Fibroblast of lung (primary cell): Measurements from ENCODE around the gene ZBTB49.

Experiments
- EZH2 ChIP-seq: IDR thresholded peaks from 2 replicates; pipeline ENCODE4 v1.5.1; 2012; ENCODE audit warnings: low read length, control low read depth, mild to moderate bottlenecking; ENCODE audit errors: missing control alignments
- TF ChIP-seq, protein P1 (sequence below), 2 donors: IDR thresholded peaks in 1 of 2; conservative IDR thresholded peaks in 1 of 2; 1 replicate in 1 of 2; 2 replicates in 1 of 2; pipeline ENCODE4 v1.5.1; 2011 to 2012; ENCODE audit warnings: low read length in 2 of 2, control low read depth in 1 of 2, inconsistent platforms in 1 of 2, low read depth in 1 of 2, mild to moderate bottlenecking in 1 of 2

- TF ChIP-seq, protein P1, sequence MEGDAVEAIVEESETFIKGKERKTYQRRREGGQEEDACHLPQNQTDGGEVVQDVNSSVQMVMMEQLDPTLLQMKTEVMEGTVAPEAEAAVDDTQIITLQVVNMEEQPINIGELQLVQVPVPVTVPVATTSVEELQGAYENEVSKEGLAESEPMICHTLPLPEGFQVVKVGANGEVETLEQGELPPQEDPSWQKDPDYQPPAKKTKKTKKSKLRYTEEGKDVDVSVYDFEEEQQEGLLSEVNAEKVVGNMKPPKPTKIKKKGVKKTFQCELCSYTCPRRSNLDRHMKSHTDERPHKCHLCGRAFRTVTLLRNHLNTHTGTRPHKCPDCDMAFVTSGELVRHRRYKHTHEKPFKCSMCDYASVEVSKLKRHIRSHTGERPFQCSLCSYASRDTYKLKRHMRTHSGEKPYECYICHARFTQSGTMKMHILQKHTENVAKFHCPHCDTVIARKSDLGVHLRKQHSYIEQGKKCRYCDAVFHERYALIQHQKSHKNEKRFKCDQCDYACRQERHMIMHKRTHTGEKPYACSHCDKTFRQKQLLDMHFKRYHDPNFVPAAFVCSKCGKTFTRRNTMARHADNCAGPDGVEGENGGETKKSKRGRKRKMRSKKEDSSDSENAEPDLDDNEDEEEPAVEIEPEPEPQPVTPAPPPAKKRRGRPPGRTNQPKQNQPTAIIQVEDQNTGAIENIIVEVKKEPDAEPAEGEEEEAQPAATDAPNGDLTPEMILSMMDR (conservative IDR thresholded peaks at IDR 0.05 in 1 of 2, IDR thresholded peaks at IDR 0.05 in 1 of 2; ENCODE audit: low read depth in 1 of 2, low read length in 2 of 2), result no peak
- no peak for TF ChIP-seq EZH2
These were observed 32.1 kb downstream of the ZBTB49 start for GRCh38 chr4:4321951-4322688.
